Measurements from ENCODE around the gene GADD45G.

GADD45G gene

GRCh38 chr9:89610391-89610925, 5.6 kb downstream of the GADD45G start:
- FAIRE-seq, result no peak

DNA sequence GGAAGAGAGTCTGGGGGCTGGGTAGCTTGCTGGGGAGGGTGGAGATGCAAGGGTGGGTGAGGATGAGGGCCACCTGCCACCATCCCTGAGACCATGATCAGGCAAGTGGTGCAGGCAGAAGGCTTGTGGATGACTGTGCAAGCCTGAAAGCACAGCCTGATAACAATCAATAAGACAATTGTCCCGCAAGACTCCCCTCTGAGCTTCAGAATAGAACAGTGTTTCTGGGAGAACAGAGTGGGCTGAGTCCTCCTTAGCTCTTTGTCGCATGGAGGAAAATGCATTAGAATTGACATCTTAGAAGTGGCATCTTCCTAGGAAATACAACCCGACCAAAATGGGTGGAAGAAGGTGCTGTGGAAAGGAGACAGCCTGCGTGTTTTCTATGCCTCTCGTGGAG, 6.6 kb downstream of the GADD45G start:
- no peak for FAIRE-seq

DNA sequence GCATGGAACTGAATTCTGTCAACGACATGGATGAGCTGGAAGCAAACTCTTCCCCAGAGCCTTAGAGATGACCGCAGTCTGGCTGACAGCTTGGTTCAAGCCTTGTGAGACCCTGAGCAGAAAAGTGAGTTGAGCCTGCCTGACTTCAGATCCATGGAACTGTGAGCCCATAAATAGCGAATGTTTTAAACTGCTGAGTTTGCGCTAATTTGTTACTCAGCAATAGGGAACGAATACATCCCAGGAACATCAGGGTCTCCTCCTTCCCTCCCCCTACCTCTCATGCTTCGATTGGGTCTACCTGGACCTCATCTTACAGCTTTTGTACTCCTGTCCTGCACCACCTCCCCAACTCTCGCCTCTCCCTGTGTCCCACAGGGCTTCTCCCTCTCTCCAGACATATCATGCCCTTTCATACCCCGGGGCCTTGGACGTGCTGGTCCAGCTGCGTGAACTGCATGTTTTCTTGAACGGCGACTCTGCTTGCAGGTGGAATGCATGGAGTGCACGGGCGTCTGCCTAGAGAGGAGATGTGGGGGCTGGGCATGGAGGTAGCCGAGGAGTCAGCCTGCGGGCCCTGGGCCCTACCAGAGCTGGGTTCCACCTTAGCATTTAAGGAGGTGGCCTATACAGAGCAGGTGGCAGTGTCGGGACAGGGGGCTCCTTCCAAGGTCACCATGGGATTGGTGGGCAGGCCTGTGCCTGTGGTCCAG, 7.9 kb downstream of the GADD45G start:
- FAIRE-seq, result no peak

DNA sequence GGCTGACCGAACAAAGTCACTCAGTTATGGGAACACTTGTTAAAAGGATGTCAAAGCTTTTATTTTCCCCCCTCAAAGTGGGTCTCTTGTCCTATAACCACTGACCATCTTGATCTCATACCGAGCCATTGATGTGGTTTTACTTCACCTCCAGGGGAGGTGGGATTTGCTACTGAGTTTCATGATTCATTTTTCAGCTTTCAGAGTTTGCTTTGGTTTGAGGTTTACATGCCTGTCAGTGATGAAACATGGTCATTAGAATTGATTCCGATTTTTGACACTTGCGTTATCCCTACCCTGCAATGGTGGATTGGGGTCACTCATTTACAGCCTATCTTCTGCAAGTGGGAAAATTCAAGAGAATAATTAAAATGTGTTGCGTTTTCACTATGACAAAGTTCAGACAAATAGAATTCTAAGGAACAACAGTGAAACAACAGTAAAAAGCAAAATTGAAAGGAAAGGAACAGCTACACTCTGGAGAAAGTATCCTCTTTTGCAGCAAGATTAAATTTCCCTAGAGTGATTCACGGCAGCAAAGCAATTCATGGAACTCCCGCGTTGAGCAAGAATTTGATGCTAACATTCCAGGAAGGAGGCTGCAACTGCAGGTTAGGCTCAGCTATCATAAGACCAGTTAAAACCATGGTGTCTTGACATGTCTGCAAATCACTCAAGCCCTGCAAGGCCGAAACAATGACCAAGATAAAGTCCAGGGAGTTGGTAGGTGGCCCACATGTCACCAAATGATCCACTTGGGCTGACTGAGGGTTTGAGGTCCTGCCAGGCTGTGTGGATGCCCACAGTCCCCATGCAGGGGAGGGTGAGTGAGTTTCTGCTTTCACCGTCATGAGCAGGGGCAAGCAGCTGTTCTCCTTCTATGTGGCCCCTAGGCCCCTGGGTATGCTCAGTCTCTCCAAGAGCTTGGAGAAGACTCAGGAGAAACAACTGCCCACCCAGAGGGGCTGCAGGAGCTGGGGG, 9.4 kb downstream of the GADD45G start:
- no peak for FAIRE-seq

DNA sequence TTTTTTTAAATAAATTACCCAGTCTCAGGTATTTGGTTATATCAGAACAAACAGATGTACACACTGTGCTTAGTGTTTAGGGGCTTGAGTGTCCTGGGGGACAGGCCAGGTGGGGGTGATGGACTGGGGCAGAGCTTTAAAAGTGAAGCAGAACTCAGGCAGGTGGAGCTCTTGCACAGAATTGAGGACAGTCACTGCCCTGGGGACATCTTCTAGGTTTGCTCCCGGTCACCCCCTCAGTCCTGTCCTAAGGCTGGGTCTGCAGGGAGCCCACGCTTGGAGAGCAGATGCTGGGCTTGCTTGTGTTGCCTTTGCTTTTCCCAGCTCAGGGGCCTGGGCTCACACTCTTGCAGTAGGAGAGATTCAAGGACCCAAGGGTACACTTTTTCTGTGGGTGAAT, 10.8 kb downstream of the GADD45G start:
- no peak for FAIRE-seq

GRCh38 chr9:89616411-89616810, 11.6 kb downstream of the GADD45G start:
- FAIRE-seq, result no peak

DNA sequence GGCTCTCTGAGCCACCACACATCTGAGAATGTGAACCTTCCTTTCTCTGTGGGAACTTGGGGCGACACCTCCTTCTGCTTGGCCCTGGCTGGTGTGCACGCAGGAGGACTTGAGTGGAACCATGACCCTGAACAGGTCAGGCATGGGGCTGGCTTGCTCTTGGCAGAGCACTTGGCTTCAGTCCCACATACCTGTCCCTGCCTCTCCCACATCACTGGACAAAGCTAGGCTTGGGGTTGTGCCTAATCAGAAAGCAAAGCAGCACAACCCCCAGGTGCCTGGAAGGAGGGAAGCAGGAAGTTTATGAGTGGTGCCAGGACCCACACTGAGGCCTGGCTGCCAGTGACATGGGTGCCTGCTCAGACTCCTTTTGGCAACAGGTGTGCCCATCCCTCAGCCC, 13.2 kb downstream of the GADD45G start:
- no peak for FAIRE-seq

GRCh38 chr9:89619019-89619418, 14.2 kb downstream of the GADD45G start:
- FAIRE-seq, result no peak

DNA sequence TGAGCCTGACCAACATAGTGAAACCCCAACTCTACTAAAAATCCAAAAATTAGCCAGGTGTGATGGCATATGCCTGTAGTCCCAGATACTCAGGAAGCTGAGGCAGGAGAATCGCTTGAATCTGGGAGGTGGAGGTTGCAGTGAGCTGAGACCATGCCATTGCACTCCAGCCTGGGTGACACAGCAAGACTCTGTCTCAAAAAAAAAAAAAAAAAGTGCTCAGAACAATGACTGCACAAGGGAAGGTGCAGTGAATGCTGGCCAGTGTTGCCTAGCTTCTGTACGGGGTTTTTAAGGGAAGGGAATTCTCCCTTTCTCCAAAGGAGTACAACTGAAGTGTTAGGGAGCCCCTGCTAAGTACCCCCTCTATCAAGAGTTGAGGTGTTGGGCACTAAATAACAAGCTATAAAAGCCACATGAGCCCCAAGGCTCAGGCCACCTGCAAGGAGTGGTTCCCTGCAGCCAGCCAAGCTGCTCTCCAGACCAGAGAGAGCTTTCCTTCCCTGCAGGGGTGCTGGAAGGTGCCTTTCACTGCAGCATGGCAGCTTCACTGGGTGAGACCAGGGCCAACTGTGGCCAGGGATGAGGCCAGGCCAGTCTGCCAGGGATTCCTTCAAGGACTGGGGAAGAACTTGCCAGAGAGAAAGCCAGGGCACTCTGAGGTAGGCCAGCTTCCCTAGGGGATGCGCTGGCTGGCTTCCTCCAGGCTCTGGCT, 14.8 kb downstream of the GADD45G start:
- no peak for FAIRE-seq

GRCh38 chr9:89621031-89621430, 16.2 kb downstream of the GADD45G start:
- FAIRE-seq, result no peak

GRCh38 chr9:89621676-89622075, 16.9 kb downstream of the GADD45G start:
- no peak for FAIRE-seq

DNA sequence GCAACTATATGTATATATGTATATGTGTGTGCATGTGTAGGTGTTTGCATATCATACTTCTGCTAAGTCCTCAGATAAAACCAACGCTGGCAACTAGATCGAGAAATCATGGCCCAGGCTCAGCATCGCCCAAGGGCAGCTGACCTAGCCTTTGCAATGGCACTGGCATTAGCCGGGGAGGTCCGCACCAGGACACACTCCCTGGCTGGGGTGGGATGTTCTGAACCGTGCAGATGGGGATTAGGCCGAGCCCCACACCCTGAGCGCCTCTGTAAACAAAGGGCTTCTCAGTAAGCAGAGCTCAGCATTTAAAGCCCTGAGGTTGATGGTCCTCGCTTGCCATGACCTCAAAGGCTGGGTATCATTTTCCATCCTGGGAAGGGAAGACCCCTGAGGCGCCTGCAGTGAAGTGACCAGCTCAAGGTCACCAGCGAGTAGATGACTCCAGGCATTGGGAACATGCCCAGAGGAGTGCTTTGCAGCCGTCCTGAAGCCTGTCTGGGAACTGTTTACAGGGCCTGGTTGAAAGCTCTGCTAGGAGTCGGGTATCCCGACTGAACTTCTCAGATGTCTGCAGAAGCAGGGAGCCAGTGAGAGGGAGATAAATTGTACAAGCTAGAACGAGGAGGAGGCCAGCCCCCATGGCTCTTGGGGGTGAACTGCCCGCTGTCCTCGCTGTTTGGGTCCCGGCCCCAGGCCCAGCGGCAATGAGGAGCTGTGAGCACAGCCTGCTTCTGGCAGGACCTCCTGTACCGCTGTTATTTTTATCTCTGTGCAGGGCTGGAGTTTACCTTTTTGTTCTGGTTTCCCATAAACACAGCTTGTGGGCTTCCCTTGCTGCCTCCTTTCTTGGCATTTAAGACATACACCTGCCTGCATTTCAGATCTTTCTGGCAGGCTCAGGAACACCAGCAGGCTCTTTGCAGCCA, 18.4 kb downstream of the GADD45G start:
- FAIRE-seq, result no peak

- FAIRE-seq, result no peak
Measured at GRCh38 chr9:89623925-89624420, 19.2 kb downstream of the GADD45G start.

DNA sequence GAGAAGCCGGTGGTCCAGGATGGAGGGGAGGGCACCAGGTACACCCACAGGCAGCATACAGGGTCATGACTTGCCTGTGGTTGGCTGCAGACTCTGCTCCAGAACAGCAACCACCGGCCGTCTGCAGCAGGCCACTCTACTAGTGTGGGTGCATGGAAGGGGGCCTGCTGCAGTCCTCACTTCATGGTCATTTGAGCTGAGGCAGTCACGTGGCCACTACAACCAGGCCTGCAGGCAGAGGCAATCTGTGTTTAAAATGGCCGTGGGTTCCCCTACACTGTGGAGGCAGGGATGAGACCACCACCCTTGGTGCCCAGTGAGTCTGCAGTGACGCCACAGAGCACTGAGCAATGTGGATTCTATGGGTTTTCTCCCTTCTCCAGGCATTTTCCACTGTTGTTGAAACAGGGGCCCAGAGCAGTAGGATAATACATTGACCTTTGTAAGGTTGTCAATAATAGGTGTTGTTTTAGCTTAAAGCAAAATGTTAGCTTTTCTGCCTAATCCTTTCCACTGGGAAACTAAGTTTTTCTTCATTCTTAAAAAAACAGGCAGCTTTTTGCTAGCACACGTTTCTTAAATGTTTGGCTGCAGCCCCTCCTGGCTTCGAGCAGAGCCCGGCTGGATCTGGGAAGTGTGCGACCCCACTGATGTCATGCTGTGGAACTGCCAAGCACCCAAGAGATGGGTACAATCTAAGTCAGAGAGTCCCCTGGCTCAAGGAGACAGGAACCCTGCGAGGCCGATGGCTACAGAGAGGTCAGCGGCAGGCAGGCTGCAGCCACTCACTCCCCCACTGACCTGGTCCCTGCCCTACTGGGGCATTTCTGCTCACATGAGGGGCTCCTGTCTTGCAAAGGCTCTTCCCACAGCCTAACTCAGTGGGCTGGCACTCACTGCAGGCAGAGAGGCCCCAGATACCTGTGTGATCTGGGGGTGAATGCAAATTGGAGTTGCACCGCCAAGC, 21.2 kb downstream of the GADD45G start:
- no peak for FAIRE-seq

GRCh38 chr9:89626741-89627265, 22.0 kb downstream of the GADD45G start:
- FAIRE-seq, result no peak

- no peak for FAIRE-seq
Measured at GRCh38 chr9:89628601-89629000, 23.8 kb downstream of the GADD45G start.

GRCh38 chr9:89629081-89629976, 24.5 kb downstream of the GADD45G start:
- FAIRE-seq, result no peak

DNA sequence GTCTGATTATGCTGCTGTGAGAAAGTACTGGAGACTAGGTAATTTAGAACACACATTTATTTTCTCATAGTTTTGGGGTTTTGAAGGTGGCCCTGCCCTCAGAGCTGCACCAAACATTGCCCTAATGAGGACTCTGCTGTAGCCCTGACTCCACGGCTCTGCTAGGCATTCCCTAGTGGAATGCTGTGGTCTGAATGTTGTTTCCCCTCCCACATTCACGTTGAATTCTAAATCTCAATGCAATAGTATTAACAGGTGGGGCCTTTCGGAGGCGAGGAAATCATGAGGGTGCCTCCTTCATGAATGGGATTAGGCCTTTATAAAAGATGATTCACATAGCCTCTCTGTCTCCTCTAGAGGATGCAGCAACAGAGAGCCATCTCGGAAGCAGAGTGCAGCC, 25.7 kb downstream of the GADD45G start:
- FAIRE-seq, result no peak

DNA sequence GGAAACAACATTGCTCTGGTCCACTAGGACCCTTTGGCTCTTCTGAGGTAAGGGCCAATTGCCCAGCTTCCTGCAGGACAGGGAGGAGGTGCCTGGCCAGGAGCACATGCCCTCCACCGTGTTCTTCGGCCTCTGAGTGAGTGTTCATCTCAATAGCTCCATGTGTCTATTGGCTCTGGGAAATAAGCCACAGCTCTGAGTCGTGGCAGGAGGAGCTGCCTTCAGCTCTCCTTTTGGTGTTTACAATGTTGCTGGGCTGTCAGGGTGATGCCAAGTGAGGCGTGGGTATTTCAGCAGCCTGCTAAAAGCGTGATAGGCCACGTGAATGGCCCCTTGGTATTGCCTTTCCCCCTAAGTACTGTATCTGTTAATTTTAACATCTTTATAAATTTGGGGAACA, 26.6 kb downstream of the GADD45G start:
- no peak for FAIRE-seq
